NCI-H2196 (cell line): Measurements from ENCODE around the gene SPTAN1.
"Not testable (repeated sequence)": the region's sequence is repeated elsewhere in the genome, so short reads cannot be mapped to it uniquely, and the experiment has no call there.

Experiments
- DNase-seq: peaks from one replicate; lab custom pipeline; 2025; ENCODE audit not compliant: unreplicated experiment; lab: John Stamatoyannopoulos, UW

SPTAN1 gene

DNA sequence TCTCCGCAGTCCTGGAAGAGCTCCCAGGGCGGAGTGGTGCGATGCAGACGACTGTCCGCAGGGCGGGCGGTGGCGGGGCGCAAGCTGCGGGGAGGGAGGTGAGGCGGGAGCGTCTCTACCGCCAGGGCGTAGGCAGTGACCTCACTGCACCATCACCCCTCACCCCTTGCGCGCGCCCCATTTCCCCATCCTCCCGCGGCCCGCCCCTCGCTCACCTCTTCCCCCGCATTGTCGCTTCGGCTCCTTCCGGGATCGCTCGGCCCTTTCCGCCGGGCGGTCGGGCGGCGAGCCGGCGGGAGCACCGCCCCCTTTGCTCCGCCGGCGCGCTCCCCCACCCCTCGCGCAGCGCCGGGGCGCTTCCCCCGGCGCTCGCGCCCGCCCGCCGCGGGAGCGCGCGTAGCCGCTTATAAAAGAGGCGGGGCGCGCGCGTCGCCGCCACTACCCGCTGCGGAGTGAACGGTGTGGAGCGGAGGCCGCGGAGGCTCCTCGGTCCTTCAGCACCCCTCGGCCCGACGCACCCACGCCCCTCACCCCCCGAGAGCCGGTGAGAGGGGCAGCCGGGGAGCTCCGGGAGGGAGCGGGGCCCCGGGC, at the start of gene SPTAN1:
Gene SPTAN1 (plus strand): TSS at position 435 of the 591 bp plus-strand sequence. CDS start 14,154 bp downstream, outside the sequence.
- peak; percentile 89 for DNase-seq

GRCh38 chr9:128503415-128503825, 49.0 kb upstream of the SPTAN1 start:
- DNase-seq = not testable (repeated sequence)

GRCh38 chr9:128503870-128504269, 48.5 kb upstream of the SPTAN1 start:
- DNase-seq = no peak

DNA sequence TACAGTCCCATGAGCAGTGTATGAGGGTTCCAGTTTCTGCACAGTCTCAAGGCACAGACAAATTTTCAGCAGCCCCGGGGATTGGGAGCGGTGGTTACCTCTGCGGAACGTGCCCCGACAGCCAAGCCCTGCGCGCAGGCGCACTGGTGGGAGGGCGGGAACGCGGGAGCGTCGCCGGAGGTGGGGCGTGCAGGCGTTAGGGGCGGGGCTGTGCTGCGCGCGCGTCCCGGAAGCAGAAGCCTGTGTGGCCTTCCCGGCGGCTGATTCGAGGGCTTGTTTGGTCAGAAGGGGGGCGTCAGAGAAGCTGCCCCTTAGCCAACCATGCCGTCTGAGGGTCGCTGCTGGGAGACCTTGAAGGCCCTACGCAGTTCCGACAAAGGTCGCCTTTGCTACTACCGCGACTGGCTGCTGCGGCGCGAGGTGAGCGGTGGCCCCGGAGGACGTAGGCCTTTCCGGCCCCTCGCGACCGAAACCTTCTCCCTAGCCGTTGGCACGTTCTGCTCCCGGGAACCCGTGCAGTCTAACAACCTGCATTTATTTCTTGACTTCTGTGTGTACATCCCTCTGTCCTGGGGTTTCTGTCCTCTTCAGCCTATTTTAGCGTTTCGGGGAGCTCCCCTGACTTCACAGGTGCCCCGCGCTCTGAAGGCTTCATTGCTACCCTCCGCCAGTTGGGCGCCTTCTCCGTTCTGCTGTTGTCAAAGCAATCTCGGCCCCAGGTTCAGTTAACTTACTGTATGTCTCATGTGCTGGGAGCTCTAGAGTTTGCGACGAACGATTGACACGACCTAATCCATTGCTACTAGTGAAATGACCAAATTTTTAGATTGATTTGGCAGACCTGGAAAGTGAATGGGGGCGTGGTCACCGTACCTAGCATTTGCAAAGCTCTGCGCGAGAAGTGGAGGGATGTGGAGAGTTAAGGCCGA, 47.6 kb upstream of the SPTAN1 start, which contains the start of gene GLE1:
Gene GLE1 (plus strand): TSS at position 235 of the 929 bp plus-strand sequence. CDS start 87 bp downstream, at position 322.
- DNase-seq = peak; percentile 97

DNA sequence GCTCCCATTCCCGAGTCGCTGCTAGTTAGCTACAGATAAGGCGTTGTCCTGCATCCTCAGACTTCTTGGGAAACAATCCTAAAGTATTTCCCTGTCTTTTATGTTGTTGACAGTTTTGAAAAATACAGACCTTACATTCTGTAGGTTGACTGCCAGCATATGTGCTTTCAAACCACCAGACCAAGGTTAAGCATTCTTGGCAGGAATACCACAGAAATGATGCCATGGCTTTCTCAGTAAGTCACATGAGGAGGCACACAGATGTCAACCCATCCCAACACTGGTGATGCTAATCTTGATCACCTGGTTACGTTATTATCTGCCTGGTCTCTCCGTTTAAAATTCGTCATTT, 47.0 kb upstream of the SPTAN1 start:
- no peak for DNase-seq

DNA sequence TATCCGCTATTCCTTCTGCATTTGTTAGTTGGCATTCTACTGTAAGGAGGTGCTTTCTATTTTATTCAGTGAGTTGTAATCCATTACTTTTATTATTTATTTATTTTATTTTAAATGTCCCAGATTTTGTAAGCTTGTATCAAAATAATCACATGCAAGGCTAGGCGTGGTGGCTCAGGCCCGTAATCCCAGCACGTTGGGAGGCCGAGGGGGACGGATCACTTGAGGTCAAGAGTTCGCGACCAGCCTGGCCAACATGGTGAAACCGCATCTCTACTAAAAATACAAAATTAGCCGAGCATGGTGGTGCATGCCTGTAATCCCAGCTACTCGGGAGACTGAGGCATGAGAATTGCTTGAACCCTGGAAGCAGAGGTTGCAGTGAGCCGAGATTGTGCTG, 46.5 kb upstream of the SPTAN1 start:
- not testable (repeated sequence) for DNase-seq

- no peak for DNase-seq
Observed at GRCh38 chr9:128512820-128513219, 39.6 kb upstream of the SPTAN1 start.

DNA sequence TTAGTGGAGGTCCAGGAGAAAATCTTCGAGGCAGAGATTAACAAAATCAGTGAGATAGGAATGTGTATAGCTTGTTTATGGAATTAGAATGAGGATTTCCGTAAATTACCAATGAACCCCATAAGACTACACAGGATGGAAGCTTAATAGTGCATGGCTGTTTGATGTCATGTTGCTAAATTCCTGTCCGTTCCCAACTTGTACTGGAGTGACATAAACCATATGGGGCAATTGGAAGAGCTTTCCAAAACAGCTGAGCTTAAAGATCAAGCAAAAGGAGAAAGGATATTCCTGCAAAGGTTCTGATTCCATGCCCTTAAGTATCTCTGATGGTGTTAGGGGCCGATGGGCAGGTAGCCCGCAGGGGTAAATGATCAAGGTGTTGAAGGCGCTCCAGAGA, 30.4 kb upstream of the SPTAN1 start:
- DNase-seq = no peak

GRCh38 chr9:128523199-128523925, 29.0 kb upstream of the SPTAN1 start:
- DNase-seq = peak; percentile 45

GRCh38 chr9:128526720-128527119, 25.7 kb upstream of the SPTAN1 start:
- no peak for DNase-seq

- no peak for DNase-seq
Observed at GRCh38 chr9:128528445-128529160, 23.8 kb upstream of the SPTAN1 start.

DNA sequence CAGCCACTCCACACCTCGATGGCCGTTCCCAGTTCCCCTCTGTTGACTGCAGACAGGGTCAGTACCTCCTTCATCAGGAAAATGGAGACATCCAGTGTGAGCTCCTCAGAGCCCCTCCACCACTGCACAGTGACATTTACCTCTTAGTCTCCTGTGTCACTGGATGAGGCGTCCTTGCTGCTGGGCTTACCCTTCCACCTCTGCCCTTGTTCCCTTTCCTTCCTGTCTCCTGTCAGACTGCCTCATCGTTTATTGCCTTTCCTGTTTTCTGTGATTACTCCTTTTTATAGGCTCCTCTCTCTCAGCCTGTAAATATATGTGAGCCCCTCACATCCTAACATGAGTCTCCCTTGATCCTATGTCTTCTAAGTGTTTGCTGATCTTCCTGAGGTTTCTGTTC, 23.2 kb upstream of the SPTAN1 start:
- DNase-seq = no peak

- no peak for DNase-seq
Observed at GRCh38 chr9:128532581-128532980, 19.8 kb upstream of the SPTAN1 start.

GRCh38 chr9:128540634-128541360, 11.6 kb upstream of the SPTAN1 start:
- no peak for DNase-seq

- no peak for DNase-seq
Observed at GRCh38 chr9:128546504-128546903, 5.9 kb upstream of the SPTAN1 start.

GRCh38 chr9:128548876-128549275, 3.5 kb upstream of the SPTAN1 start:
- no peak for DNase-seq

GRCh38 chr9:128550226-128550625, 2.2 kb upstream of the SPTAN1 start:
- no peak for DNase-seq

GRCh38 chr9:128550770-128551656, 1.4 kb upstream of the SPTAN1 start:
- peak; percentile 18 for DNase-seq

DNA sequence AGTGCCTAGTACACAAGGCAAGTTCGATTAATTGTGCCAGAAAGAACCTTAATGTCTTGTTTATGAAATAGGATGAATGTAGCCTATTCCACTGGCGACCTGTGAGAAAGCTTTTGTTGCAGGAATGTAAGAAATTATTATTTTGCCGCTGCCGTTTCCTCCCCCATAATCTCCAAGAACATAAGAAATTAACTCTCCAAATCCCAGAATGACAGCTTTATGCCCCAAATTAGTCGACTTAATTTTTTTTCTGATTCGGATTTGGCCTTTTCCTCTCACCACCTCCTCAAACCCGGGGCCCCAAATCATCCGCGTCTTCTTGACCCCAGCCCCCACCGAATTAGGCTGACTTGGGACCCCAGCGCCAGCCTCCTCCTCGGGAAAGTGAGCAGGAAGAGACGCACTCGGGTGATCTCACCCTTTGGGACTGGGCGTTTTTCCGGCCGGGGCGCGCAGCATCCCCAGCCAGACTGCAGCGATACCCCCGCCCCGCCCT, 682 bp upstream of the SPTAN1 start:
- no peak for DNase-seq
